K562 treated with DMSO at 1 percent for 12 hours (cell line): Measurements from ENCODE around the gene RSL24D1. TPM values are rescaled to one million over a fixed set of nuclear protein-coding genes. Genes with fewer than 3 reads are reported as not detected.

ENCODE experiments used
- total RNA-seq: library from RNA; unstranded; fragments of 300-600 nt; gene quantifications from 2 replicates; pipeline ENCODE4 v1.2.3, GENCODE V29; 2022; ENCODE audit not compliant: insufficient read depth

Gene RSL24D1
- total RNA-seq: 116 and 140 TPM in 2 replicates

DNA sequence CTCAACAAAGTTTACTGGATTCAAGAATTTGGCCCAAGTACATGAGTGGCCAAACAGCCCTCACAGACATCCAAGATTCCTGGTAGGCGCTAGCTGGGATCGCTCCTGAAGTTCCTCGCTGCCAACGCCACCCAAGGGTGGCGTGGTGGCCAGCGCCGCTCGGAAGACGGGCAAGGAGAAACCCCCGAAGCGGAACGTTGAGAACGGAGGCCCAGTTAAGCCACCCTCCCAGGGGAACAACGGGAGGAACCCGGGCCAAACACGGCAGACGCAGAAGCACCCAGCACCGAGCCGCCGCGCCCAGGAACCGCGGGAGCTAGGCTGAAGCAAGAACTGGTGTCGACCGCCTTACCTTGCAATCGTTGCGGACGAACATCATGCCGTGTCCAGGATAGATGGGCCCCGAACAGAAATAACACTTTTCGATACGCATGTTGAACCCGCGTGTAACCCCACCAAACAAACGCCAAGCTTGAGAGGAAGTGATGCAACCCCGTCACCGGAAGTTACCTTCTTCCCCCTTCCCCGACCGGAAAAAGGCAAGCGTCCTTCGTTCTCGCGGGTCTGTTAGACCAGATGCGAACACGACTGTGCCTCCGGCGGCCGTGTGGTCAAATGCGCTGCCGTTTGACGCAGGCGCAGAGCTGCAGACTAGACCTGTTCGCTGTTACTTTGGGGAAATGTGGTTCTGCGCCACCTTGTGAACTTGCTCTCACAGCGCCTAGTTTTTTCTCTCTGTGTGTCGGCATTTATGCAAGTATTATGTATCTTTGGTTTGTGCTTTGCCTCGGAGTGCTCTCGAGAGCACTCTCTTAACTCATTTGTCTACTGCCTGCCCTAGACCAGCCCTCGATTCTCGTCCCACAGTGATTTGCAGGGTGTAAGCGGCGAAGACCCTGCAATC lies at the start of gene RSL24D1:
TSS of gene RSL24D1 (minus strand) at position 484 of the 904 bp plus-strand sequence. CDS start at position 433, 51 bp downstream.

Other genes starting within 250 kb of the RSL24D1 start
- 34.6 and 57.8 TPM in 2 replicates for gene RAB27A, start 92.9 kb upstream of the RSL24D1 start, total RNA-seq
- 32.1 and 32.9 TPM in 2 replicates for gene PIGBOS1, start 122.2 kb upstream of the RSL24D1 start, total RNA-seq
- gene PIGB, start 122.3 kb upstream of the RSL24D1 start, total RNA-seq: 2.9 and 4.7 TPM in 2 replicates
- gene CCPG1, start 211.4 kb upstream of the RSL24D1 start, total RNA-seq: 37.1 and 96.0 TPM in 2 replicates
- 2.5 and 6.3 TPM in 2 replicates for gene PIERCE2, start 211.6 kb upstream of the RSL24D1 start, total RNA-seq